Fibroblast of the aortic adventitia (primary cell): ENCODE measurements around the gene RBM25. TPM values are rescaled to one million over a fixed set of nuclear protein-coding genes. Genes with fewer than 3 reads are reported as not detected.

Source experiments
- DNase-seq: peaks from one replicate; pipeline ENCODE4 v3.0.0-alpha.2; 2010; ENCODE audit warnings: low read depth
- H3K4me3 ChIP-seq: 2 replicates; pipeline ENCODE4 v1.5.1; 2011; ENCODE audit warnings: low read depth, mild to moderate bottlenecking, control low read depth, low read length, moderate library complexity
- total RNA-seq: library from RNA; depleted of rRNA; stranded (reverse); fragments of >200 nt; gene quantifications from 2 replicates; pipeline ENCODE4 v1.2.3, GENCODE V29; 2012; ENCODE audit warnings: low replicate concordance
- TF ChIP-seq, protein P1 (sequence below): IDR thresholded peaks from 2 replicates; pipeline ENCODE4 v1.5.1; 2011; ENCODE audit warnings: mild to moderate bottlenecking, low read length, control low read depth, inconsistent platforms; ENCODE audit not compliant: insufficient read depth

Gene RBM25
- total RNA-seq, 1 donor, result 54.5 TPM

GRCh38 chr14:73143617-73144016, 85.3 kb downstream of the RBM25 start:
- no peak overlapping the region for H3K4me3 ChIP-seq
- DNase-seq, result no peak
- TF ChIP-seq, protein P1, sequence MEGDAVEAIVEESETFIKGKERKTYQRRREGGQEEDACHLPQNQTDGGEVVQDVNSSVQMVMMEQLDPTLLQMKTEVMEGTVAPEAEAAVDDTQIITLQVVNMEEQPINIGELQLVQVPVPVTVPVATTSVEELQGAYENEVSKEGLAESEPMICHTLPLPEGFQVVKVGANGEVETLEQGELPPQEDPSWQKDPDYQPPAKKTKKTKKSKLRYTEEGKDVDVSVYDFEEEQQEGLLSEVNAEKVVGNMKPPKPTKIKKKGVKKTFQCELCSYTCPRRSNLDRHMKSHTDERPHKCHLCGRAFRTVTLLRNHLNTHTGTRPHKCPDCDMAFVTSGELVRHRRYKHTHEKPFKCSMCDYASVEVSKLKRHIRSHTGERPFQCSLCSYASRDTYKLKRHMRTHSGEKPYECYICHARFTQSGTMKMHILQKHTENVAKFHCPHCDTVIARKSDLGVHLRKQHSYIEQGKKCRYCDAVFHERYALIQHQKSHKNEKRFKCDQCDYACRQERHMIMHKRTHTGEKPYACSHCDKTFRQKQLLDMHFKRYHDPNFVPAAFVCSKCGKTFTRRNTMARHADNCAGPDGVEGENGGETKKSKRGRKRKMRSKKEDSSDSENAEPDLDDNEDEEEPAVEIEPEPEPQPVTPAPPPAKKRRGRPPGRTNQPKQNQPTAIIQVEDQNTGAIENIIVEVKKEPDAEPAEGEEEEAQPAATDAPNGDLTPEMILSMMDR, result no peak

DNA sequence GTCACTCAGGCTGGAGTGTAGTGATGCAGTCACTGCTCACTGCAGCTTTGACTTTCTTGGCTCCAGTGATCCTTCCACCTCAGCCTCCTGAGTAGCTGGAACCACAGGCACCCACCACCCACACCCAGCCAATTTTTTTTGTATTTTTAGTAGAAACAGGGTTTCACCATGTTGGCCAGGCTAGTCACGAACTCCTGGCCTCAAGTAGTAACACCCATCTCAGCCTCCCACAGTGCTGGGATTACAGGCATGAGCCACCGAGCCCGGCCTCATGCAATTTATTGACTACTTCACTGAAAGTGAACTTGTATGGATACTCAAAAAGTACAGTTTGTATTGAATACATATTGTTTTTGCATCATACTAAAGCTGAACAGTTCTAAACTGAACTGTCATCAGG, 87.0 kb downstream of the RBM25 start:
- TF ChIP-seq, protein P1, result no peak
- no peak for DNase-seq
- H3K4me3 ChIP-seq, result no peak overlapping the region

- DNase-seq, result no peak
- TF ChIP-seq, protein P1, result no peak
- H3K4me3 ChIP-seq, result no peak overlapping the region
Measured at GRCh38 chr14:73146111-73146510, 87.8 kb downstream of the RBM25 start.

- no peak overlapping the region for H3K4me3 ChIP-seq
- DNase-seq, result no peak
Measured at GRCh38 chr14:73149753-73150152, 91.4 kb downstream of the RBM25 start.

GRCh38 chr14:73153272-73153671, 94.9 kb downstream of the RBM25 start:
- TF ChIP-seq, protein P1, result no peak
- H3K4me3 ChIP-seq, result no peak overlapping the region
- DNase-seq, result peak; percentile 88

More at GRCh38 chr14:73149753-73150152, 91.4 kb downstream of the RBM25 start:
- TF ChIP-seq, protein P1, result no peak

- no peak overlapping the region for H3K4me3 ChIP-seq
- DNase-seq, result no peak
- TF ChIP-seq, protein P1, result no peak
Measured at GRCh38 chr14:73162251-73162650, 103.9 kb downstream of the RBM25 start.

- no peak for DNase-seq
- TF ChIP-seq, protein P1, result no peak
- H3K4me3 ChIP-seq, result no peak overlapping the region
Measured at GRCh38 chr14:73166399-73166798, 108.1 kb downstream of the RBM25 start.
